Measurements from ENCODE around the gene DHX9.
"Not testable (repeated sequence)": the region's sequence is repeated elsewhere in the genome, so short reads cannot be mapped to it uniquely, and the experiment has no call there.

DHX9 gene

DNA sequence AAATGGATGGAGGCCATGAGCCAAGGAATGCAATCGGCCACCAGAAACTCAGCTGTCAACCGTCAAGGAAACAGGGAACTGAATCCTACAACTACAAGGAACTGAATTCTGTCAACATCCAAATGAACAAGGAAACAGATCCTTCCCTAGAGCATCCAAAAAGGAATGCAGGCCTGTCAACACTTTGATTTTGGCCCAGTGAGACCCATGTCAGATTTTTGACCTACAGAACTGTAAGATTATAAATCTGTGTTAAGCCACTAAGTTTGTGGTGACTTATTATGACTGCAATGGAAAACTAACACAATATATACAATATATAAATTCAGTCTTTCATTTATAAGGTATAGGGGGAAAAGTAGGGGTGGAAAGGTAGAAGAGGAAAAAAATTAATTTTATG is 58.5 kb downstream of the DHX9 start:
- DNase-seq = no peak

DNA sequence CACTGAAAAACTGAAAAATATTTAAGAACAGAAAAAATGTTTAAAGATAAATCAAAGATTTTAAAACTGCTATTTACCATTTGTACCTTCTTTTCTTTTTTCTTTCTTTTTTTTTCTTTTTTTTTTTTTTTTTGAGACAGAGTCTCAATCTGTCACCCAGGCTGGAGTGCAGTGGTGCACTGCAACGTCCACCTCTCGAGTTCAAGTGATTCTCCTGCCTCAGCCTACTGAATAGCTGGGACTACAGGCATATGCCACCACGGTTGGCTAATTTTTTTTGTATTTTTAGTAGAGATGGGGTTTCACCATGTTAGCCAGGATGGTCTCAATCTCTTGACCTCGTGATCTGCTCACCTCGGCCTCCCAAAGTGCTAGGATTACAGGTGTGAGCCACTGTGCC is 62.8 kb downstream of the DHX9 start:
- DNase-seq = not testable (repeated sequence)

DNA sequence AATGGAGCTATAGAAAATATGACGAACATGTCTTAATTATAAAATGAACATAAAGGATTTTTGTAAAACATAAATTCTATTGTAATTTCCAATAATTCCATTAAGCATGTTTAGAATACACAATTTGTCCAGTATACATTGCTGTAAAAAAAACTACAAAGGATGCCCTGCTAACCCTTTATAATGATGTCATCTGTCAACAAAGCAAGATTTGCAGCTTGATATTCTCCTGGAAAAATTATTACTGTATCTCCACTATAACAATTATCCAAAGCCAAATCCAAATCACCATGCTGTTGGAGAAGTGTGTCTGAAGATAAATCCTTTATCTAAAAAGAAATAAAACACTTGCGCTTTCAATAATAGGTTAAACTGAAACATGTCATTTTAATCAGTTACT is 66.2 kb downstream of the DHX9 start:
- no peak for DNase-seq

DNA sequence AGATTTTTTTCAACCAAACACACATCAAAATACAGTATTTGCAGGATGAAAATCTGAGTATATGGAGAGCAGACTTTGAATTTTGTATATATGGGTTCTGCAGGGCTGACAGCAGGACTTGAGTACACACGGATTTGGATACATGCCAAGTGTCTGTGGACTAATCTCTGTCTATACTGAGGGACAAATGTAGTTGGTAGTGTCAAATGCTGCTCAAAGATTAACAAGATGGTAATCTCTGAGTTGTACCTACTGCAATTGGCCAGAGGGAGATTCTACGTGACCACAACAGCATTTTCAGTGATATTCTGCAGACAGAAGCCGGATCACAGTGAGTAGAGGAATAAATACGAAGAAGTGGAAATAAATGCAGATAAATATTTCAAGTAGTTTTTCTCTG is 70.4 kb downstream of the DHX9 start:
- no peak for DNase-seq

DNA sequence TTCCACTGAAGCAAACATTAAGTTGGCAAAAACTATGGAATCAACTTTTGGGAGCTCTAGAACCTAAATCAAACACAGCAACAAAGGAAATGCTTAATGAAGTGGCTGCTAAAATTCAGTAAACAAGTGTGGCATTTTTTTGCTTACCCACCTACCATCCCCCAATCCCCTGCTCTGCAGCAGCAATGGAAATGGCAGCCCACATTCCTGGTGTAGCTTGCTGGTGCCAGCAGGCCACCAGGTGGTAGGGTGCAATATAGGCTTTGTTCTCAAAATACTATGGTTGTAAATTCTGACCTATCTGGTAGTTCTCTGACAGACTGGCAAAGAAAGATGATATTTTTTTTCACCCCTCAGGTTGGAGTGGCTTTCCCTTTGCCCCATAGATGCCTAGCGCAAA is 71.0 kb downstream of the DHX9 start:
- DNase-seq = no peak

DNA sequence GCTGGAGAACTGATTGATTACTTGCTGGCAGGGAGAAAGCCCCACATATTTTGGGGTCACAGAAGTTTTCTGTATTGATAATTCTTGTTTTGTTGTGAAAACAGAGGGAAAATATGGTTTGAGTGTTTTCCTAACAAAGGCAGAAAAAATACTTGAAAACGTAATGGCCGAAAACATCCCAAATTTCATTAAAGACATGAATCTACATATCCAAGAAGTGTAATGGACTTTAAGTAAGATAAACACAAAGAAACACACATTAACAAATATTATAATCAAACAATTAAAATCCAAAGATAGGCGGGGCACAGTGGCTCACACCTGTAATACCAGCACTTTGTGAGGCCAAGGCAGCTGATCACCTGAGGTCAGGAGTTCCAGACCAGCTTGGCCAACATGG is 74.3 kb downstream of the DHX9 start:
- no peak for DNase-seq

DNA sequence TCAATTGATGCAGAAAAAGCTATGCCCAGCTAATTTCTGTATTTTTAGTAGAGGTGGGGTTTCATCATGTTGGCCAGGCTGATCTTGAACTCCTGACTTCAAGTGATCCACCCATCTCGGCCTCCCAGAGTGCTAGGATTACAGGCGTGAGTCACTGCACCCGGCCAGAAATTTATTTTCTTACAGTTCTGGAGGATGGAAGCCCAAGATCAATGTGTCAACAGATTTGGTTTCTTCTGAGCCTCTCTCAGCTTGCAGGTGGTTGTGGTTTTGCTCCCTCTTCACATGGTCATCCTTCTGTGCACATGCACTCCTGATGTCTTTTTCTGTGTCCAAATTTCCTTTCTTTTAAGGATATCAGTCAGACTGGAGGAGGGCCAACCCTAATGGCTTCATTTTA is 78.2 kb downstream of the DHX9 start:
- no peak for DNase-seq

DNA sequence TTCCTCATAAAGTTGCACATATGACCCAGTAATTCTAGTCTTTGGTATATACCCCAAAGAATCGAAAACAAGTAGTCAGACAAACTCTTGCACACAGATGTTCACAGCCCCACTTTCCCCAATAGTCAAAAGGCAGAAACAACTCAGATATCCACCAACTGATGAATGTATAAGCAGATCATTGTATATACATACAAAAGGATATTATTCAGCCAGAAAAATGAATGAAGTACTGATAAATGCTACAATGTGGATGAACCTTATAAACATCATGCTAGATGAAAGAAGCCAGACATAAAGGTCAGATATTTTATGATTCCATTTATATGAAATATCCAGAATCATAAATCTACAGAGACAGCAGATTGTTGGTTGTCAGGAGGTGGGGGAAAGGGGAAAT is 86.5 kb downstream of the DHX9 start:
- no peak for DNase-seq

DNA sequence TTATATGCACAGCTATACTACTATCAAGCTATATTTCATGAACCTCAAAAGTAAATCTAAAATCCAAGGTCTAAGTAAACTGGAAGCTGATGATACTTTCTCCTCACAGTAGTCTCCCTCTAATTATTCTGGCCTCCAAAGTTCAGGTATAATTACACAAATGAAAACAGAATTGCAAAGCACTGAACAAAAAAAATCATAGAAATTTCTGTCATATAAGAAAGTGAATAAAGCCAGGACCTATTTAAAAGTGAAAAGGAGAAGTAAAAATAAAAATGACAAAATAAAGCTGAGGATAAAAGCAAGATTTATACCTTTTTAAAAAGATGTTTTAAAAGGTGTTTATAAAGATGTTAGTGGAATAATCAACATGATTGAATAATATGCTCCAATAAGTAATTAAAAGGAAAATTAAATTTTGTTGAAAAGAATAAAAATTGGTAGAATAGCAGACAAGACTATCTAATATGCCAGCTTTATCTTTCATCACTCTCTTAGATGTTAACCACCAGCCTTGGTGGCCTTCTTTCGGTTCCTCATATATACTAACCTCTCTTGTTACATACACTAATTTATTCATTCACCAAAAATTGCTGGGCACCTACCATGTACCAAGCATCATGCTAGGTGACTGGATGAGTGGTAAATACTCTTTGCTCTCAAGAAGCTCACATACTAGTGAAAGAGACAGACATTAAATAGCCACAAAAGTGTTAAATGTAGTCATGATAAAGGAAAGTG is 88.7 kb downstream of the DHX9 start:
- no peak for DNase-seq

DNA sequence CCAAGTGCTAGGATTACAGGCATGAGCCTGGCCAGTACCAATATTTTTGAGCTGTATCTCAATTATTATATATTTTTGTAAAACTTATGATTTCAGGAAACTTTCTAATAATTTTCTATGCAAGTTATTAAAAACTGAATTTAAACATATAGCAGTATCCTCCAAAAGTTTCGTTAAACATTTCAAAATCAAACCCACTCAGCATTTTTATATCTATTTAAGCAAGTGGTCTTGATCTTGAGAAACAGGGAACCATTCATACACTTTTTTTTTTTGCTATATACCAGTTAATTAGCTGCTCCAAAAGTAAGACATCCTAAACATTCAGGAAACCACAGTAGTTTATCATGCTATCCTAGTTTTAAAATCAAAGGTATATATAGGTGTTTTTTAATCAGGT is 91.8 kb downstream of the DHX9 start:
- DNase-seq = no peak

DNA sequence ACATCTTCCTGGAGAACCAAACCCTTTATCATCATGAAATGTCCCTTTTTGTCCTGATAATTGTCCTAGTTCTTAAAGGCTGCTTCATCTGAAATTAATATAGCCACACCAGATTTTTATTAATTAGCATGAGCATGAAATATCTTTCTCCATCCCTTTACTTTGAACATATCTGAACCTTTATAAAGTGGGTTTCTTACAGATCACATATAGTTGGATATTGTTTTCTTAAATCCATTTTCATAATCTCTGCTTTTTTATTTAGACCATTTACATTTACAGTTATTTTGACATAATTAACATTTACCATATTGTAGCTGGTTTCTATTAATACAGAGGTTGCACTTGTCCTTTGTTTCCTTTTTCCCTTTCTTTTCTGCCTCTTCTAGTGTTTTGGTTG is 96.6 kb downstream of the DHX9 start:
- no peak for DNase-seq

Data from Kasumi-1 (cell line).